Osteocyte (in vitro differentiated cells): ENCODE measurements around the gene CNKSR1. TPM values are rescaled to one million over a fixed set of nuclear protein-coding genes. Genes with fewer than 3 reads are reported as not detected.

Experiments used
- DNase-seq: peaks from one replicate; pipeline ENCODE4 v3.0.0; 2021; ENCODE audit warnings: mixed read lengths; ENCODE audit not compliant: unreplicated experiment; ENCODE audit errors: extremely low spot score
- H3K27ac Mint-ChIP-seq: one replicate; pipeline ENCODE4 v1.8.0; 2021; ENCODE audit warnings: mild to moderate bottlenecking, mixed read lengths; ENCODE audit not compliant: unreplicated experiment
- H3K27me3 Mint-ChIP-seq: one replicate; pipeline ENCODE4 v1.8.0; 2021; ENCODE audit warnings: mixed read lengths; ENCODE audit not compliant: unreplicated experiment
- H3K36me3 Mint-ChIP-seq: one replicate; pipeline ENCODE4 v1.8.0; 2021; ENCODE audit warnings: mixed read lengths; ENCODE audit not compliant: unreplicated experiment
- H3K4me1 Mint-ChIP-seq: one replicate; pipeline ENCODE4 v1.8.0; 2021; ENCODE audit warnings: mixed read lengths; ENCODE audit not compliant: unreplicated experiment
- H3K4me3 Mint-ChIP-seq: one replicate; pipeline ENCODE4 v1.8.0; 2021; ENCODE audit warnings: mild to moderate bottlenecking, moderate library complexity, mixed read lengths; ENCODE audit not compliant: unreplicated experiment
- H3K9me3 Mint-ChIP-seq: one replicate; pipeline ENCODE4 v1.8.0; 2021; ENCODE audit warnings: mixed read lengths; ENCODE audit not compliant: unreplicated experiment
- total RNA-seq: library from RNA; stranded (reverse); gene quantifications from 2 replicates; pipeline ENCODE4 v1.2.1, GENCODE V29; 2021
- TF ChIP-seq, protein P1 (sequence below): fragments of 200-600 bp; sonication (generic); IDR thresholded peaks from 2 replicates; pipeline ENCODE4 v1.5.0; 2021; ENCODE audit warnings: antibody characterized with exemption, mild to moderate bottlenecking, moderate library complexity

The CNKSR1 gene
- total RNA-seq, 1 donor from 2014 or later = 1.1 TPM

DNA sequence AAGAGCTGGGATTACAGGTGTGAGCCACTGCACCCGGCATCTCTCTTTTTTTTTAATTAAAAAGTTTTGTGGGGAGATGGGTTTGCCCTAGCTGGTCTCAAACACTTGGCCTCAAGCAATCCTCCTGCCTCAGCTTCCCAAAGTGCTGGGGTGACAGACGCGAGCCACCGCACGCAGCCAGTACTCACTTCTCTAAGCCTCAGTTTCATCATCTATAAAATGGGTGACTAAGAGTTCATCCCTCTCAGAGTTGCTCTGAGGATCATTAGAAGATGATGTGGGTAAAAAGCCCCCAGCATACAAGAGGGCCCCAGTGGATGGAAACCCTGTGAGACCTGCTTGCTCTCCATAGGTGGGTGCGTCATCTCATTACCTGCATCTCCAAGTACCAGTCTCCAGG, 10.6 kb downstream of the CNKSR1 start:
- TF ChIP-seq, protein P1, sequence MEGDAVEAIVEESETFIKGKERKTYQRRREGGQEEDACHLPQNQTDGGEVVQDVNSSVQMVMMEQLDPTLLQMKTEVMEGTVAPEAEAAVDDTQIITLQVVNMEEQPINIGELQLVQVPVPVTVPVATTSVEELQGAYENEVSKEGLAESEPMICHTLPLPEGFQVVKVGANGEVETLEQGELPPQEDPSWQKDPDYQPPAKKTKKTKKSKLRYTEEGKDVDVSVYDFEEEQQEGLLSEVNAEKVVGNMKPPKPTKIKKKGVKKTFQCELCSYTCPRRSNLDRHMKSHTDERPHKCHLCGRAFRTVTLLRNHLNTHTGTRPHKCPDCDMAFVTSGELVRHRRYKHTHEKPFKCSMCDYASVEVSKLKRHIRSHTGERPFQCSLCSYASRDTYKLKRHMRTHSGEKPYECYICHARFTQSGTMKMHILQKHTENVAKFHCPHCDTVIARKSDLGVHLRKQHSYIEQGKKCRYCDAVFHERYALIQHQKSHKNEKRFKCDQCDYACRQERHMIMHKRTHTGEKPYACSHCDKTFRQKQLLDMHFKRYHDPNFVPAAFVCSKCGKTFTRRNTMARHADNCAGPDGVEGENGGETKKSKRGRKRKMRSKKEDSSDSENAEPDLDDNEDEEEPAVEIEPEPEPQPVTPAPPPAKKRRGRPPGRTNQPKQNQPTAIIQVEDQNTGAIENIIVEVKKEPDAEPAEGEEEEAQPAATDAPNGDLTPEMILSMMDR = no peak
- no peaks in the 10 kb centered on the region for H3K36me3 Mint-ChIP-seq
- no peak overlapping the region for H3K4me3 Mint-ChIP-seq
- peaks cover 2% of the 10 kb centered on the region for H3K27me3 Mint-ChIP-seq
- H3K27ac Mint-ChIP-seq = no peak overlapping the region
- H3K4me1 Mint-ChIP-seq = no peaks in the 10 kb centered on the region
- no peak for DNase-seq
- H3K9me3 Mint-ChIP-seq = no peaks in the 10 kb centered on the region

DNA sequence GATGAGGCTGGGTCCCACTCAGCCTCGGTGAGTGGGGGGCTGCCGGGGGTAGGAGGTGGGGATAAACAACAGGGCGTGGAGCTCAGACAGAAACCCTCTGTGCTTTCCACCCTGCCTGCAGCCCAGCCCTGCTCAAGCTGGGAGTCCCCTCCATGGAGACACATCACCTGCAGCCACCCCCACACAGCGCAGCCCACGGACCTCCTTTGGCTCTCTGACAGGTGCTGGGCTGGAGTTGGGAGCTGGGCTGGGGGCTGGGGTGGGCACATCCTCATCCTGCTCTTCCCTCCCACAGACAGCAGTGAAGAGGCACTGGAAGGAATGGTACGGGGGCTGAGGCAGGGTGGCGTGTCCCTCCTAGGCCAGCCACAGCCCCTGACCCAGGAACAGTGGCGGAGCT, 11.2 kb downstream of the CNKSR1 start:
- Mint-ChIP-seq H3K36me3 (no peaks in the 10 kb centered on the region), H3K9me3 (no peaks in the 10 kb centered on the region)
- DNase-seq = no peak

DNA sequence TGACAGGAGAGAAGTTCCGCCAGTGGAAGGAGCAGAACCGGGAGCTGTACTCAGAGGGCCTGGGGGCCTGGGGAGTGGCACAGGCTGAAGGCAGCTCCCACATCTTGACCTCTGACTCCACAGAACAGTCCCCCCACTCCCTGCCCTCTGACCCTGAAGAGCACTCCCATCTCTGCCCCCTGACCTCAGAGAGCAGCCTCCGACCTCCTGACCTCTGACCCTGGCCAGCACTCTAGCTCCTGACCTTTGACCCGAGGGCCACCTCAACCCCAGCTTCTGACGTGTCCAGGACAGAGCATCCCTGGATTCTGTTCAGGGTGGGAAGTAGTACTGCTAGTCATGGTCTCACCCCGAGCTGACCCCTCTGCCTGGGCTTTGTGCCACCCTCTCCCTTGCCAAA, 12.0 kb downstream of the CNKSR1 start:
- no peak overlapping the region for H3K27ac Mint-ChIP-seq
- no peaks in the 10 kb centered on the region for H3K4me1 Mint-ChIP-seq
- no peak for DNase-seq
- H3K36me3 Mint-ChIP-seq = no peaks in the 10 kb centered on the region
- no peaks in the 10 kb centered on the region for H3K9me3 Mint-ChIP-seq
- TF ChIP-seq, protein P1 = no peak
- no peak overlapping the region for H3K4me3 Mint-ChIP-seq
- H3K27me3 Mint-ChIP-seq = peaks cover 12% of the 10 kb centered on the region

More for the DNA sequence above, 11.2 kb downstream of the CNKSR1 start:
- Mint-ChIP-seq H3K4me1 (no peaks in the 10 kb centered on the region), H3K4me3 (no peak overlapping the region), H3K27ac (no peak overlapping the region), H3K27me3 (peaks cover 4% of the 10 kb centered on the region)
- TF ChIP-seq, protein P1 = no peak

DNA sequence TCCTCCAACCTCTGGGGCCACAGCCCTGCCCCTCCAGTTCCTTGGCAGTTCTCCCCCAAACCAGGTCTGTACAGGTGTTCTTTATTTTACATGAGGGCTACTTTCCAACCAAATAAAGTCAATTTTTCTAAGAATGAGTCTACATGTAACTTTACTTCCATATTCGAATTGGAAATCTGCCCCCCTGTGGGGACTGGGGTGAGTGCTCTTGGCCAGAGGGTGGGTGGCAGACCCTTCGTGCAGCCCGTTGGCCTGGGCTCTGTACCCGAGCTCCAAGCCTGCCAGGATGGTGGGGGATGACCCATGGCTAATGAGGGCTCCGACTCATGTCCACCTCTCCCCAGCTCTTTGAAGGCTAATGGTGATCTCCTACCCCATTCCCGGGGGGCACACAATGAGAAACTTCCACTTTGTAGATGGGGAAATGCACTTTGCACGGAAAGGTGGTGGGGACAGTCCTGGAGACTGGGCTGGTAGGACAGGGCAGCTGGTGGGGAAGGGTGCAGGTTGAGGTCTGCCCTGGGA, 12.5 kb downstream of the CNKSR1 start:
- Mint-ChIP-seq H3K4me3 (no peak overlapping the region), H3K27me3 (peaks cover 17% of the 10 kb centered on the region), H3K36me3 (no peaks in the 10 kb centered on the region), H3K27ac (no peak overlapping the region), H3K9me3 (no peaks in the 10 kb centered on the region), H3K4me1 (no peaks in the 10 kb centered on the region)
- DNase-seq = no peak
- TF ChIP-seq, protein P1 = no peak

DNA sequence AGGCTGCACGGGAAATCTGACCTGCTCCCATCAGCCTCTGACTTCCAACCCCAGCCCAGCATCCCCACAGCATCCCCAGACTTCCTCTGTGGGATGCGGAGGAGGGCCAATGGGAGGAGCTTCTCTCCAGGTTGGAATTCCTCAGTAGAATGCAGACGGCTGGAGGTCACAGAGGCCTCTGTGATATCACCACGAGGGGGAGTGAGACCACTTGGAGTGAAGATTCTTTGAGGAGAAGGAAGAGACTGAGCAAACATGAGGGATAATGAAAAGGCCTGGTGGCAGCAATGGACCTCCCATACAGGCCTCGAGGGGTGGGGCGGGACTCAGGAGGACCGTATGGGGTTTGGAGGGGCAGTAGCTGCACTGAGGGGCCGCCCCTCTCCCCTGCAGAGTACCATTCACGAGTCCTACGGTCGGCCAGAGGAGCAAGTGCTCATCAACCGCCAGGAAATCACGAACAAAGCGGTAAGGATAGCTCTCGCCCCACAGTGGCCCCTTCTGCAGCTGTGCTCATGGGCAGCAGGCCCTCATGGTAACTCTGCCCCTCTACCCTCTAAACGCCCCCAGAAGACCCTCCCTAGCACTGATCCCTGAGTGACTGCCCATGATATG, 13.2 kb downstream of the CNKSR1 start, which contains the start of gene CATSPER4:
TSS of gene CATSPER4 (plus strand) at position 230 of the 615 bp plus-strand sequence. CDS start at position 256, 26 bp downstream.
- Mint-ChIP-seq H3K36me3 (no peaks in the 10 kb centered on the region), H3K27me3 (peaks cover 19% of the 10 kb centered on the region), H3K4me3 (no peak within 1 kb of the TSS), H3K27ac (no peak within 1 kb of the TSS), H3K9me3 (no peaks in the 10 kb centered on the region), H3K4me1 (no peaks in the 10 kb centered on the region)
- TF ChIP-seq, protein P1 = peak; percentile 11
- DNase-seq = no peak
